Measurements from ENCODE around the gene MAMDC2.

DNA sequence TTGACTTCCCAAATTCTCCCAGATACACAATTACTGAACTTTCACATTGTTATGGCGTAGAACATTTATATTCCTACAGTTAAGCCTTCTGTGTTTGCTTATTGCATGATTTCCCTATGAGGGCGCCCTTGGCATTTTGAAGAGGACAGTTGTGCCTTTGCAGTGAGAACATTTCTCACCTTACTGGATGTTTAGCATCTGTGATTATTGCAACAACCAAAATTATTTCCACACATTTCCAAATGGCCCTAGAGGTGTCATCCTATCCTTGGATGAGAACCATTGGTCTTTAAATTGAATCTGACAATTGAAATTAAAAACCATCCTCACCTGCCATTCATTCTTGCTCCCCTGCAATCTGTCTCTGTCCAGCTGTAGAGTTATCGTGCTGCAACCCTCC is 104.0 kb downstream of the MAMDC2 start:
- TF ChIP-seq, protein P1, sequence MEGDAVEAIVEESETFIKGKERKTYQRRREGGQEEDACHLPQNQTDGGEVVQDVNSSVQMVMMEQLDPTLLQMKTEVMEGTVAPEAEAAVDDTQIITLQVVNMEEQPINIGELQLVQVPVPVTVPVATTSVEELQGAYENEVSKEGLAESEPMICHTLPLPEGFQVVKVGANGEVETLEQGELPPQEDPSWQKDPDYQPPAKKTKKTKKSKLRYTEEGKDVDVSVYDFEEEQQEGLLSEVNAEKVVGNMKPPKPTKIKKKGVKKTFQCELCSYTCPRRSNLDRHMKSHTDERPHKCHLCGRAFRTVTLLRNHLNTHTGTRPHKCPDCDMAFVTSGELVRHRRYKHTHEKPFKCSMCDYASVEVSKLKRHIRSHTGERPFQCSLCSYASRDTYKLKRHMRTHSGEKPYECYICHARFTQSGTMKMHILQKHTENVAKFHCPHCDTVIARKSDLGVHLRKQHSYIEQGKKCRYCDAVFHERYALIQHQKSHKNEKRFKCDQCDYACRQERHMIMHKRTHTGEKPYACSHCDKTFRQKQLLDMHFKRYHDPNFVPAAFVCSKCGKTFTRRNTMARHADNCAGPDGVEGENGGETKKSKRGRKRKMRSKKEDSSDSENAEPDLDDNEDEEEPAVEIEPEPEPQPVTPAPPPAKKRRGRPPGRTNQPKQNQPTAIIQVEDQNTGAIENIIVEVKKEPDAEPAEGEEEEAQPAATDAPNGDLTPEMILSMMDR (IDR thresholded peaks at IDR 0.05; ENCODE audit: insufficient read depth, low read length, poor library complexity, severe bottlenecking): no peak
- TF ChIP-seq EZH2phosphoT487 (conservative IDR thresholded peaks at IDR 0.05; ENCODE audit: low read length): no peak
